ENCODE measurements around the gene METTL26.

METTL26 gene

DNA sequence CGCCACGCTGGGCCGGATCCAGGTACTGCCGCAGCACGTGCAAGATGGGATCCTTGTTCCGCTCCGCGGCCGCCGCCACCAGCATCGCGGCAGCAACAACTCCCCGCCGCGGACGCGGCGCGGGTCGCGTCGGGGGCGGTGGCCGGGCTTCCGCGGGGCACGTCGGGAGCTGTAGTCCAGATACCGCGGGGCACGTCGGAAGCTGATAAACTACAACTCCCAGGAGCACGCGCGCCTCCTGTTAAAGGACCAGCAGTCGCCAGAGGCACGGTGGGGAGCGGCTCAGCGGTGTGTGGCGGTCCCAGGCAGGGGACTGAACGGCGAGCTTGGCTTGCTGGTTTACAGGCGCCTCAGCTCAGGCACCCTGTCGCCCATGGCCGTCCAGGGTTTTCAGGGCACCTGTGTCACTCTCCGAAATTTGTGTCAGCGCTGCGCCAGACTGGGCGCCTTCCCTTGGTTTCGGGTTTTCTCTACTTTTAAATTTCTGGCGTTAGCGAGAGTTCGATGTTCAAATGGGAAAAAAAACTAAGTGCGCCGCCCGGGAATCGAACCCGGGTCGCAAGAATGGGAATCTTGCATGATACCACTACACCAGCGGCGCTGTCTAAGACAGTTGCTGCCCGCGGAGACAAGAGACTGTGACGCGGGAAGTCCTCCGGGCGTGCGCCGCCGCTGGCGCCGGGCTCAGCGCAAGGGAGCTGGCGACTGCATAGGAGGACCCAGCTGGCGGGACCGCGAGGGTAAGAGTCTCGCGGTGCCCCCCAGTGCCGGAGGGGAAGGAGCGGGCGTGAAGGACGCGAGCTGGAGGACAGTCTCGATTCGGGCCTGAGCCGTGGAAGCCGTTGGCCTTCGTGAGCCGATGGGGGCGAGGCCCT, at the start of gene METTL26:
TSS of gene METTL26 (minus strand) at position 100 of the 875 bp plus-strand sequence. CDS start at position 85, 15 bp downstream.
- DNase-seq (ENCODE audit: low read depth in 3 of 3), result peak; percentile 87 to 91 (median 88)

DNA sequence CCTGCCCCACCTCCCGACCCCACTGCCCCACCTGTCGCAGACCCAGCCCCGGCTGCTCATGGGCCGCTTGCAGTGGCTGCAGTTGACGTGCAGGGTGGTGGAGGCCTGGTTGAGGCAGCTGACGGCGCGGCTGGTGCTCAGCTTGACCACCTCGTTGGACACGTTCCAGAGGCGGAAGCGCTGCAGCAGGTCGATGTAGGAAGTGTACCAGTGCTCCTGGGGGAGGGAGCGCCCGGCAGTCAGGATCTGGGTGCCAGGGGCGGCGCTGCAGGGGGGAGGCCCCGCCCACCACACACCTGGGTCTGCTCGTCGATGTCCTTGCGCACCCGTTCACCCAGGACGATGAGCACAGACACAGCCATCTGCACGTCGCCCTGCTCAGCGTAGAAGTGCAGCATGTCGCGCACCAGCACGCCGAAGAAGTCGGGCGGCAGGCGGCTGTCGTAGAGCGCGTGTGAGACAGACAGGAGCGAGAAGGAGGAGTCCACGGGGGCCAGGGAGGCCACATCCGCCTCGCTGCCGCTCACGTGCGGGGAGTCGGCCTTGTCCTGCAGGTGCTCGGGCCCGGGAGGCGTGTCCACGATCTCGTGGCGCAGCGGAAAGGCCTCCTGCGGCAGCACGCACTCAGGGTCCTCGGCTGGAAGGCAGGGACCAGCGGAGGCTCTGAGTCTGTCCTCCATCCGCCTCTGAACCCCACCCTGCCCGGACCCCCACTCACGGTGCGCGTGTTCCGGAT, 49.0 kb upstream of the METTL26 start:
- DNase-seq (ENCODE audit: low read depth in 3 of 3), result no peak

DNA sequence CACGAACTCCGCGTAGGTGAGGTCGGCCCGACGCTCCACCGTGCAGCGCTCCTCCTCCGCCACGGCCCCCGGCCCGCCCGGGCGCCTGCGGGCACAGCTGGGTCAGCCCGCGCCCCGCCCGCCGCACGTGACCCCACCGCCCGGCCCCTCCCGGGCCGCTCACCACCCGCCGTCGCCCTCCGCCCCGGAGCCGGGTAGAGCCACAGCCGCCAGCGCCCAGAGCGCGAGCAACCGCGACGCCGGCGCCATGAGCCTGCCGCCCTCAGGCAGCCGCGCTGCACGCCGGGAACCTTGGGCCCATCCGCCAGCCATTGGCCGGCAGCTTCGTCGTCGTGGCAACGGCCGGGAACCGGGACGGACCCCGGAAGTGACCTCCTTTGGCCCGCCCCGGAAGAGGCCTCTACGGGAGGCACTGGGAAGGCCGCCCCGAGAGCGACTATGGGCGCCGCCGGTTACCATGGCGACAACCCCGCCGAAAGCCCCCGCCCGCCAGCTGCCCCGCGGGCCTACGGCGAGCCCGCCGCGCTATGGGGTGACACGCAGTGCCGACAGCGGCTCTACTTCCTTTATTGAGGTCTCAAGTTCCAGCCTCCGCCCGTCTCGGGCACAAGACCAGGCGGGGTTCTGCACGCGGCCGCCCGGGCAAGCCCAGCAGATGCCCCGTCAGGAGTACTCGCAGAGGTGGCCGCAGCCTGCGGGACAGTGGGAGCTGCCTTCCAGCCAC, 48.1 kb upstream of the METTL26 start, which contains the start of gene JMJD8:
TSS of gene JMJD8 (minus strand) at position 264 of the 724 bp plus-strand sequence. CDS start at position 249, 15 bp downstream.
- peak; percentile 93 to 95 (median 94) for DNase-seq (ENCODE audit: low read depth in 3 of 3)

DNA sequence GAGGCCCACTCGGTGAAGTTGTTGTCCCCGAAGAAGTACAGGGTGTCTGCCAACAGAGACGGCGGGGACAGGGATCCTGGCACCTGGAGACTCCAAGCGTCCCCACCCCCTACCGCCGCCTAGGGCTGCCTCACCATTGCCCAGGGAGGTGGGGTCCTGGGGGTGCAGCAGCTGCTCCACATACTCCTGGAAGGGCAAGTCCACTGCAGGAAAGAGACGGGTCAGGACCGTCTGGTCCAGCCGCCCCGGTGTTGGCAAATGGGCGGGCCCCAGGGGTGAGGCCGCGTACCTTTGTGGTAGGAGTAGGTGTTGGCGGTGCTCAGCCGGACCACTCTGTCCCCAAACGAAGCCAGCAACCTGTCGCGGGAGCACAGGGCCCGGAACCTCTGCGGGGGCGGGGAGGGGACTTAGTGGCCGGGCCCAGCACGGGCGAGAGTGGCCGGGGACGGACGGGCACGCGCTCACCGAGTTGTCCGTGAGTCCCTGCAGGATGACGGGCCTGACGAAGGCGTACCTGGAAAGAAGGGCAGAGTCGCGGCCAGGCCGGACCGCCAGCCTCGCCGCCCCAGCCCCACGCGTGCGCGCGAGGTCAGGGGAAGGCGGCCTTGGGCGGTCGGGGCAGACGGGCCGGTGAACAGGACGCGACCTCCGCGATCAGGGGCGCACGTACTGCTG, 47.4 kb upstream of the METTL26 start:
- no peak for DNase-seq (ENCODE audit: low read depth in 3 of 3)

DNA sequence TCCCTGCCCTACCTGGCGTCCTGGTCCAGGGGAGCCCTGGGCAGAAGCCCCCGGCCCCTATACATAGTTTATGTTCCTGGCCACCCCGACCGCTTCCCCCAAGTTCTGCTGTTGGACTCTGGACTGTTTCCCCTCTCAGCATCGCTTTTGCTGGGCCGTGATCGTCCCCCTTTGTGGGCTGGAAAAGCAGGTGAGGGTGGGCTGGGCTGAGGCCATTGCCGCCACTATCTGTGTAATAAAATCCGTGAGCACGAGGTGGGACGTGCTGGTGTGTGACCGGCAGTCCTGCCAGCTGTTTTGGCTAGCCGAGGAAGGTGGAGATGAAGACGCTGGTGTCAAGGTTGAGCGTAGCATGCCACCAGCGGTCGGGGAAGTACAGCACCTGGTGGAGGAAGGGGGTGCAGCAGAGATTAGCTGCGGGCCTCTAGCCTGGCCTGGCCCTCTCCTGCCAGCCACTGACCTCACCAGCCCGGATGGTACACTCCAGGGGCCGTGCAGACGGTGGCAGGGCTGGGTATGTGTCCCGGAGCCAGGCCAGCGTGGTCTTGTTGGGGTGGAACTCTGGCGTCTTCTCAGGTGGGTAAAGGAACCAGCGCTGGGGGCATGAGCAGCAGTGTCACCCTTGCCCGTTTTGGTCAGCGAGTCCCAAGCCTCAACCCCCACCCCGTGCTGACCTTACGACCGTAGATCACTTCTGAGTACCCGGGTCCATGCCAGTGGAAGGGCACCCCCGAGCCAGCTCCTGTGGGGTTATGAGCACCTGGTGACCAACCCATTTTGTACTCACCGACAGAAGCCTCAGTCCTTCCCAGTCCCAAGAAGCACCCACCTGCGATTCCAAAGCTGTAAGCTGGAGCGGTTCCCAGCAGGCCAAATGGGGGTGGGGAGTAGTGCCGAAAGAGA, 46.6 kb upstream of the METTL26 start:
- DNase-seq (ENCODE audit: low read depth in 3 of 3), result no peak

DNA sequence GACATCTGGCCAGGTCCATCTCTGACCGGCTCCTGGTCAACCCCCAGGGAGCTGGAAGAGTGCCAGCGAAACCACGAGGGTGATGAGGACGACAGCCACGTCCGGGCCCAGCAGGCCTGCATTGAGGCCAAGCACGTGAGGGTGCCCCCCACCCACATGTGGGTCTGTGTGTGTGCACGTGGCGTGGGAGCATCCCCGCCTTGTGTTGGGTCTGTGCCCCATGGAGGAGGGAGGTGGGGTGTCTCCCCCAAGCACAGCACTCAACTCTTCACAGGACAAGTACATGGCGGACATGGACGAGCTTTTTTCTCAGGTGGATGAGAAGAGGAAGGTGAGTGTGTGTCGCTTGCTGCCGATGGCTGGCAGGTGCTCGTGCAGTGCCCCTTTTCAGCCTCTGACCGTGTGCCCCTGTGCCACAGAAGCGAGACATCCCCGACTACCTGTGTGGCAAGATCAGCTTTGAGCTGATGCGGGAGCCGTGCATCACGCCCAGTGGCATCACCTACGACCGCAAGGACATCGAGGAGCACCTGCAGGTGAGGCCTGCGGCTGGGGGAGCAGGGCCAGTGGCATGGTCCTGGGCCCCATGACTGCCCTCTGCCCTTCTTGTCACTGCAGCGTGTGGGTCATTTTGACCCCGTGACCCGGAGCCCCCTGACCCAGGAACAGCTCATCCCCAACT, 45.8 kb upstream of the METTL26 start:
- DNase-seq (ENCODE audit: low read depth in 3 of 3), result no peak

DNA sequence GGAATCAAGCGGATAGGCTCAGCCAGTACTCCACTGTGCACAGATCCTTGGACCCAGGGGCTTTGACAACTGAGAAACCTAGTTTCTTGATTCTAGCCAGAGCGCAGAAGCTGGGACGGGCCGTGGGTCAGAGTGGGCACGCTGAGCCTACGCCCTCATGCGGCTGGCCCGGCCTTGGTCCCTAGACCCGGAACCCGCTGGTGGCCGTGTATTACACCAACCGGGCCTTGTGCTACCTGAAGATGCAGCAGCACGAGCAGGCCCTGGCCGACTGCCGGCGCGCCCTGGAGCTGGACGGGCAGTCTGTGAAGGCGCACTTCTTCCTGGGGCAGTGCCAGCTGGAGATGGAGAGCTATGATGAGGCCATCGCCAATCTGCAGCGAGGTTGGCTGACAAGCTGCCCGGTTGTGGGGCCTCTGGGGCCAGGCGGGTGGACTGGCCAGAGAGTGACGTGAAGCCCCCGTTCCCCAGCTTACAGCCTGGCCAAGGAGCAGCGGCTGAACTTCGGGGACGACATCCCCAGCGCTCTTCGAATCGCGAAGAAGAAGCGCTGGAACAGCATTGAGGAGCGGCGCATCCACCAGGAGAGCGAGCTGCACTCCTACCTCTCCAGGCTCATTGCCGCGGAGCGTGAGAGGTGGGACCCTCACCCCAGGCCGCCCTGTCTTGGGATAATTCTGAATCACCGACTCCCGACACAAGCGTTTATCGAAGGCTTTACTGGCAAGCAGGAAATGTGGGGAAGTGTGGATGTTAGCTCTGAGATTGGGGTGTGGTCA, 45.1 kb upstream of the METTL26 start:
- no peak for DNase-seq (ENCODE audit: low read depth in 3 of 3)

DNA sequence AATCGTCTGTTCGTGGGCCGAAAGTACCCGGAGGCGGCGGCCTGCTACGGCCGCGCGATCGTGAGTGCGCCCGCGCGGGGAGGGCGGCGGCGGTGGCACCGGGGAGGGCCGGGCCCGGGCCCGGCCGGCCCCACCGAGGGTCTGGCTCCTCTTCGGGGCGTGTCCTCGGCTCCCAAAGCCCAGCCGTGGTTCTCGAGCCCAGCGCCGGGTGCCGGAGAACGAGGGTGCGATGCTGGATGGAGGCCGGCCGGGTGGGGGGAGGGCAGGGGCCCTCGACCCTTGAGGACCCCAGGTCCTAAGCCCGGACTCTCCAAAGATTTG, 44.5 kb upstream of the METTL26 start:
- DNase-seq (ENCODE audit: low read depth in 3 of 3), result no peak

- peak; percentile 84 to 93 (median 87) for DNase-seq (ENCODE audit: low read depth in 3 of 3)
Measured at GRCh38 chr16:679814-680624, 43.9 kb upstream of the METTL26 start, which contains the start of gene STUB1. STUB1 (plus strand) TSS chr16:680410; CDS start chr16:680526, 116 bp downstream.

DNA sequence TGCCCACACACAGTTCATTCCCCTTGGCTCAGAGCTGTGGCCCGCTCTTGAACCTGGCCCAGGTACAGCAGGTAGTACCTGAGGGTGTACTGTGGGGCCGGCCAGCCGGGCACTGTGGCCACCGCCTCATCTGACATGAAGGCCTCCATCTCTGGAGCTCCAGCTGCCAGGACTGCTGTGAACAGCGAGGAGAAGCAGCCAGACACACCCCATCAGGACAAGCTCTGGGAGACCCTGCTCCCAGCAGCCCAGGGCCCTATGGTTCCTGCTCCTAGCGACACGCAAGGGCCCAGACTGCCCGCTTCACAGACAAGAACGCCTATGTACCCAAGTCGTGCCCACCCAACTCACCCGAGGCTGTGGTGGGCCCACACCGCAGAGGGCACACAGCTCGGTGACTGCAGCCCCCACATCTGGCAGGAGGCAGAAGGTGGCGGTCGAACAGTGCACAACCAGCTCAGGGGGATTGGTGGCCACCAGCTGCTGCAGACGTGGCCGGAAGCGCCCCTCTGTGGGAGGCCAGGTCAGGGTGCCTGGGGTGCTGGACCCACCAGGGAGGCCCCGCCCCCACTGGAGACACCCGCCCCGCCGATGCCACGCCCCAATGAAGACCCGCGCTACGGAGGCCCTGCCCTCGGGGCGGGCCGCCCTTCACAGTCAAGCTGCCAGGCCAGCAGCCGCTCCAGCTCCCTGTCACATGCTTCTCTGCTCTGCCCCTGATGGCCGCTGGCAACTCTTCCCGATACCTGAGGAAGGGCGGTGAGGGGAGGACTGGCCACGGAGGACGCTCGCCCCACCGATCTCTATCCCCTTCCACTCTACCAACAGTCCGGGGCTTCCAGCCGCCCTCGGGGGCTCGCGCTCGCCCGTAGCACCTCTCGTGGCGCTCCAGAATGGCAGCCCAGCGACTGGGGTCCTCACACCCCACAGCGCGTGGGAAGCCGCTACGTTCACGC, 43.0 kb upstream of the METTL26 start:
- DNase-seq (ENCODE audit: low read depth in 3 of 3), result peak in 1 of 3 donors; percentile 37

DNA sequence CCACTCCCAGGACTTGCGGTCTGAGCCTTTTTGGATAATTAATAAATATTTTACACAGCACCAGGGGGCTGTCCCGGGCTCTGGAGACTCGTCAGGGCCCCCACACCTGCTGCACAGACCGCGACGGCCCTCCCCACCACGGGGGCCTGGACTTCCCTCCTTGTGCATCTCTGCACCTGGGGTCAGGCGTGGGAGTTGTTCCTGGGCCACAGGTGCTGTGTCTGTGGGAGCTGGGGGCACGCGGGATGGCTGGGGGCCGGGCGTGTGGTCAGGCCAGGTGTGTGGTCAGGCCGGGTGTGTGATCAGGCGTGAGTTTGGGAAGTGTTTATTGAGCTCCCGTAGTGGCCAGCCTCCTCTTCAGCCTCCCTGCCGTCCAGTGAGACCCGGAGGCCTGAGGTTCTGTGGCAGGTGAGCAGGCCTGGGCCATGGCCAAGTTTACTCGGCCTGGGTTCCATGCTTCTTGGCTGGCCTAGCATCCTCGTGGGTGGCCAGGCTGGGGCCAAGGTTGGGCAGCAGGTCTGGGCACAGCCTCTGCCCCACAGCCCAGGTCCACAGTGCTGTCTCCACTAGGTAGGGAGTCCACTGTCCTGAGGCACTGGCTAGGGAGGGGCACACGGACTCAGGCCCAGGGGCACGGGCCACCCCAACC, 42.2 kb upstream of the METTL26 start:
- no peak for DNase-seq (ENCODE audit: low read depth in 3 of 3)

DNA sequence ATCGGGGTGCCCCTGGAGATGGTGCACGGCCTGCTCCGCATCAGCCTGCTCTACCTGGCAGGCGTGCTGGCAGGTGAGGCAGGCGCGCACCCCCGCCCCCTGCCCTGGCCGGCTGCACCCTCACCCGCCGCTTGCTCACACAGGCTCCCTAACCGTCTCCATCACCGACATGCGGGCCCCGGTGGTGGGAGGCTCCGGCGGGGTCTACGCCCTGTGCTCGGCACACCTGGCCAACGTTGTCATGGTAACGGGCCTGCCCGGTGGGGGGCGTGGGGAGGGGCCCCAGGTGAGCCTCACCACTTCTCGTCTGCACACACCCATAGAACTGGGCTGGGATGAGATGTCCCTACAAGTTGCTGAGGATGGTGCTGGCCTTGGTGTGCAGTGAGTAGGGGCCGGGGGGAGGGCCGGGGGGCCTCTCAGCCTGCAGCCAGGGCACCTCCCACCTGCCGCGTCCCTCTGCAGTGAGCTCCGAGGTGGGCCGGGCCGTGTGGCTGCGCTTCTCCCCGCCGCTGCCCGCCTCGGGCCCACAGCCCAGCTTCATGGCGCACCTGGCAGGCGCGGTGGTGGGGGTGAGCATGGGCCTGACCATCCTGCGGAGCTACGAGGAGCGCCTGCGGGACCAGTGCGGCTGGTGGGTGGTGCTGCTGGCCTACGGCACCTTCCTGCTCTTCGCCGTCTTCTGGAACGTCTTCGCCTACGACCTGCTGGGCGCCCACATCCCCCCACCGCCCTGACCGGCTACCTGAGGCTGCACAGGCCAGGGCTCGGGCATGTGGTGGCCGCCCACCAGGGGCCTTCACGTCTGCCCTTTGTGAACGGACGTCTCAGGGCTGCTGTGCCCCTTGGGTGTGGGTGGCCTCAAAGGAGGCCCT, 41.4 kb upstream of the METTL26 start:
- DNase-seq (ENCODE audit: low read depth in 3 of 3), result no peak

- no peak for DNase-seq (ENCODE audit: low read depth in 3 of 3)
Measured at GRCh38 chr16:676913-677312, 40.8 kb upstream of the METTL26 start.

GRCh38 chr16:676565-676902, 40.4 kb upstream of the METTL26 start:
- DNase-seq (ENCODE audit: low read depth in 3 of 3), result no peak

DNA sequence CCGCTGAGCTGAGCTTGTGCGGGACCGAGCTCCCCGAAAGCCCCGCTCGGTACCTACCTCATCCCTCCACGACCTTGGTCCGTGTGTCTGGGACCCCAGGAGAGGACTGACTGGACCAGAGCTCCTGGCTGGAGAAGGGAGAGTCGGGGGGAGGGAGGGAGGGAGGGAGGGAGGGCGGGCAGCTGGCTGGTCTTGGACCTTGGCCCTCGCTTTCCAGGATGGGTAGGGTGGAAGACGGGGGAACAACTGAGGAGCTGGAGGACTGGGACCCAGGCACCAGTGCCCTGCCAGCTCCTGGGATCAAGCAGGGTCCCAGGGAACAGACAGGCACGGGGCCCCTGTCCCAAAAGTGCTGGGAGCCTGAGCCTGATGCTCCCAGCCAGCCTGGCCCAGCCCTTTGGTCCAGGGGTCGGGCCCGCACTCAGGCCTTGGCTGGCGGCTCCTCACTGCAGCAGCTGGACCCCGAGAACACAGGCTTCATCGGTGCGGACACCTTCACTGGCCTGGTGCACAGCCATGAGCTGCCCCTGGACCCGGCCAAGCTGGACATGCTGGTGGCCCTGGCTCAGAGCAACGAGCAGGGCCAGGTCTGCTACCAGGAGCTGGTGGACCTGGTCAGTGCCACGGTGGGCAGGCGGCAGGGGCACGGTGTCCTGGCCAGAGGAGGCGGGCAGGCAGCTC, 39.9 kb upstream of the METTL26 start:
- no peak for DNase-seq (ENCODE audit: low read depth in 3 of 3)
